GM21381 (cell line): ENCODE results near the gene VEGFC.

Source experiments
- ATAC-seq: cut with Tn5 transposase; IDR thresholded peaks from one replicate; pipeline ENCODE4 v1.9.1; 2021; ENCODE audit warnings: mild to moderate bottlenecking, moderate library complexity; ENCODE audit not compliant: unreplicated experiment

VEGFC gene, protein sequence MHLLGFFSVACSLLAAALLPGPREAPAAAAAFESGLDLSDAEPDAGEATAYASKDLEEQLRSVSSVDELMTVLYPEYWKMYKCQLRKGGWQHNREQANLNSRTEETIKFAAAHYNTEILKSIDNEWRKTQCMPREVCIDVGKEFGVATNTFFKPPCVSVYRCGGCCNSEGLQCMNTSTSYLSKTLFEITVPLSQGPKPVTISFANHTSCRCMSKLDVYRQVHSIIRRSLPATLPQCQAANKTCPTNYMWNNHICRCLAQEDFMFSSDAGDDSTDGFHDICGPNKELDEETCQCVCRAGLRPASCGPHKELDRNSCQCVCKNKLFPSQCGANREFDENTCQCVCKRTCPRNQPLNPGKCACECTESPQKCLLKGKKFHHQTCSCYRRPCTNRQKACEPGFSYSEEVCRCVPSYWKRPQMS

DNA sequence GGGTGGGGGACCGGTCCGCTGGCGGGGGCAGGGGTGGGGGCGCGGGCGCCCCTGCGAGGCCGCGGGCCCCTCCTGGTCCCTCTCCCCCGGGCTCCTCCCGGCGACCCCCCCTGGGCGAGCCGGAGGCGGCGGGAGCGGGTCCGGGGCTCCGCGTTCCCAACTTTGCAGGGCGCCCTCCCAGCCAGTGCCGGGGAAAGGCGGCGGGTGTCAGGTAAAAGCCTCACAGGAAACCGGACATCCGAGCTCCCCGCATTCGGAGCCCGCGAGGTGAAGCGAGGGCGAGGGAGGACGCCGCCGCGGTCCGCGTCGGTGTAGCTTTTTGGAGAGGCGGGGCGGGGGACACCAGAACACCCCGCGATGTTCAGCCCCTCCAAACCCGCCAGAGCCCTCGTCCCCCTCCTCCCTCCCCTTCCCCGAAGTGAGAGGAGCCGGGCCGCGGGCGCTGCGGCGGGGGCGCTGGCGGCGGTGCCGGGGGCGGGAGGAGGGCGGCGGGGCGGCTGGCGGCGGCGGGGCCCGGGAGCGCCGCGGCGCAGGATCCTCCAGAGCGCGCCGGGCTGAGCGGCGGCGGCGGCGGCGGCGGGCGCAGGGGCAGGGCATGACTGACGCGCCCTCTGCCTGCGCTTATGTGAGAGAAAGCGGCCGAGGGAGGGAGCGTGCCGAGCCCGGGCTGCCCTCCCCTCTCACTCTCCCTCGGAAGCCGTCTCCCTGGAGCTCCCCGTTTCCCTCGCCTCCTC lies at the start of gene VEGFC:
TSS of gene VEGFC (minus strand) at position 597 of the 734 bp plus-strand sequence. CDS start 611 bp downstream, outside the sequence.
- ATAC-seq: peak; percentile 79

DNA sequence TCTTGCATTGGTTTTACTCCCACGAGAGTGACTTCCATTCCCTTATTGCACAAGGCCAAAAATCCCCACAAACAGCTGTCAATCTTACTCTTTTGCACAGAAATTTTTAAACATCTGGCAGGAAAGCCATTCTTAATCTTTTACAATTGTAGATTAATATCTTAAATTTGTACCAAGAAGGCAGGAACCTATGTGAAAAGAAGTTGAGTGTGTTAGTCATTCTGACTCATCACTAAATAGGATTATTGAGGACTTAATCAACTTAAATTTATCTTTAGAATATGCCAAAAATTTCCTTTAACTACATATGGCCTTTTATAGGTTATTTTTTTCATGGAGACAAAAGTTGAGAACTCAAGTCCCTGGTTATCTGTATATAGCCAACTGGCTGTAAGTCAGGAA lies 49.0 kb upstream of the VEGFC start:
- ATAC-seq: no peak

DNA sequence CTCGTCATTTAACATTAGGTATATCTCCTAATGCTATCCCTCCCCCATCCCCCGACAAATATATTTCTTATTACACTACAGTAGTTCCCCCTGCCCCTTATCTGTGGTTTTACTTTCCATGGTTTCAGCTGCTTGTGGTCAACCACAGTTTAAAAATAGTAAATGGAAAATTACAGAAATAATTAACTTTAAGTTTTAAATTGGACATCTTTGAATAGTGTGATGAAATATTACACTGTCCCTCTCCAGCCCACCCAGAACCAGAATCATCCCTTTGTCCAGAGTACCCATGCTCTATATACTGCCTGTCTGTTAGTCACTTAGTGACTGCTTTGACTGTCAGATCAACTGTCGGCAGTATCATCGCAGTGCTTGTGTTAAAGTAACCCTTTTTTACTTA lies 47.4 kb upstream of the VEGFC start:
- no peak for ATAC-seq

DNA sequence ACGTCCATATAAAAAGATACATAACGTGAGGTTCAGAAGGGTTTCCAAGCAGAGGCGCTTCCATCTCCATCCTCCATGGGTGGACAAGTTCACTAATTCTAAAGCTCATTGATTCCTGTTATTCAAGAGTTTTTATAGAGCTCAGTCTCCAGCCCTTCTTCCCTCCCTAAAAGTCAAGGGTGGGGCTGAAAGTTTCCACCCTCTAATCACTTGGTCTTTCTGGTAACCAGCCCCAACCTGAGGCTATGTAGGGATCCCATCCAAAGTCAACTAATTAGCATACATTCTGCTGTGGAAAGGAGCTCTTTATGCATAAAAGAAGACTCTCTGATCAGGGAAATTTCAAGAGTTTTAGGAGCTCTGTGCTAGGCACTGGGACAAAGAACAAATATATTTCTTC lies 46.9 kb upstream of the VEGFC start:
- no peak for ATAC-seq

DNA sequence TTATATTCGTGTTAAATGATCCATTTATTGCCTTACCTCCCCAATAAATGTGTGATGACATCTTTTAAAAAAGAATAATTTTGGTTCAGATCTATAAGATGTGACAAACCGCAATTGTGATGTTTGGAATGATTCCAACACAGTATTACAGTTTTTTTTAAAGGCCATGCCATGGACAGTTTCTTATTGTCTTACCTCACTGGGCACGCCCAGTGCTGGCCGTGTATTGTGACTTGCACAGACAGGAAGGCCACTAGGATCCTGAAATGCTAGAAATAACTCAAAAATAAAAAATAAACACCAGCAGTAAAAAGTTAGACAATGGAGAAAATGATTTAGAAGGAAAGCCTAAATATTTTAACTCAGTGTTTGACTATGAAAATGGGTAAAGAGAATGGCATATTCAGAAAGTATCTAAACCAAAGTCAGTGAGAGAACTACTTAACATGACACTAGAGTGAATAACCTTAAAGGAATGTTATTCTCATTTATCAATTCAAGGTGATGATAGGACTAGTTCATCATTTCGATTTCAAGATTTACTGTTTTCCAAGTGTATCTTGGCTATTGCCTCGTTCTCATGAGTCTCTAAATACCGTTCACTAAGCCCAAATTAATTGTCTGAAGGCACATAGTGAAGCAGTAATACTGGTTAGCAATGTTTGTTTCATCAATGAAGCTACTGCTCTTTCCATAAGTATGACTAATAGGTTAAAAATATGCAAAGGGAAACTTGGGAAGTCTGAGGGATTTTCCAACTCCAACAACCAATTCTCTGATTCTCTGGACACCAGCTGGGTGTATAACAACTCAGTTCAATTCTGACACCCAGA lies 46.1 kb upstream of the VEGFC start:
- no peak for ATAC-seq

DNA sequence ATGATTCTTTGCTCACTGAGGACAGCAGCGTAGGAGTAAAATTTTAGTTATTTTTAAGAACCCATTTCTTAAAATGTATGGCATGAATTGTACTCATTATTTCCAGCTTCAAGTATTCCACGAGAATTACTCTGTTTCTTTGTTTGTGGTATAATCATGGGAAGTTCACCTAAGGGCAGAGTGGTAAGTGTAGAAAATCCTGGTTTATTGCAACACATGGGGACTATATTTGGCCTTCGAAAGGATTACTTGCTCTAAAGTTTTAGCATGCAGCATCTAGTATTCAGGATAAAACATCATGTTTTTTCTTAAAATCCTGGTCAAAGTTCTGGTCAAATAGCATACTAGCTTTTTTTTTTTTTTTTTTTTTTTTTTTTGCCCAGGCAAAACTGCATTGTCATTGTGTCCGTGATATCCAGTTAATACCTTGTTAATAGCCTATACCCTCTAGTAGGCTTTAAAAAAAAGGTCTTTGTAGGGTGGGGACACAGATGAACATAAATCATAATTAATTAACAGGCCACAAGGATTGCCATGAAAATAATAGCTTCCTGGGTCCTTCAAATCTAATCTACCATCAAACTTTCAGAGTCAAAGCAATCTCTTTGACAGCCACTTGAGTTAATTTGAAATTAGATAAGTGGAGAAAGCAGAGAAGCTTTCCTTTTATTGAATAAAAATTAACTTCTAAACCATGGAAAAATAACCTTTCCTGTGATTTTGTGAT lies 44.6 kb upstream of the VEGFC start:
- ATAC-seq: no peak

DNA sequence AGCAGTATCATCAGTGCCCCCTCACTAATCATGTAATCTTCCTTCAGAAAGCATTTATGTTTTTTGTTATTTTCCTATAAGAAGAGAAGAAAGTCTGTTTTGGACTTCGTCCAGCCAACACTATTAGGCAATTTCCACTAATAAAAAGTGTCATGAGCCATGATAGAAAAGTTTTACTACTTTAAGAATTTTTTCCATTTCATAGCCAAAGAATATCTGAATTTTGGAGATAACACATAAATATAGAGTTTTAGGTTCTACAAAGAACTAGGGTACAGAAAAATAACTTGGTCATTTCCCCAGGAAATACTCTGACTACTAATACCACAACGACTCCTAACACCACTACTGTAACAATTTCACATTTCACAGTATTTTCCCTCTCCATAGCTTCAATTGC lies 41.8 kb upstream of the VEGFC start:
- ATAC-seq: no peak

DNA sequence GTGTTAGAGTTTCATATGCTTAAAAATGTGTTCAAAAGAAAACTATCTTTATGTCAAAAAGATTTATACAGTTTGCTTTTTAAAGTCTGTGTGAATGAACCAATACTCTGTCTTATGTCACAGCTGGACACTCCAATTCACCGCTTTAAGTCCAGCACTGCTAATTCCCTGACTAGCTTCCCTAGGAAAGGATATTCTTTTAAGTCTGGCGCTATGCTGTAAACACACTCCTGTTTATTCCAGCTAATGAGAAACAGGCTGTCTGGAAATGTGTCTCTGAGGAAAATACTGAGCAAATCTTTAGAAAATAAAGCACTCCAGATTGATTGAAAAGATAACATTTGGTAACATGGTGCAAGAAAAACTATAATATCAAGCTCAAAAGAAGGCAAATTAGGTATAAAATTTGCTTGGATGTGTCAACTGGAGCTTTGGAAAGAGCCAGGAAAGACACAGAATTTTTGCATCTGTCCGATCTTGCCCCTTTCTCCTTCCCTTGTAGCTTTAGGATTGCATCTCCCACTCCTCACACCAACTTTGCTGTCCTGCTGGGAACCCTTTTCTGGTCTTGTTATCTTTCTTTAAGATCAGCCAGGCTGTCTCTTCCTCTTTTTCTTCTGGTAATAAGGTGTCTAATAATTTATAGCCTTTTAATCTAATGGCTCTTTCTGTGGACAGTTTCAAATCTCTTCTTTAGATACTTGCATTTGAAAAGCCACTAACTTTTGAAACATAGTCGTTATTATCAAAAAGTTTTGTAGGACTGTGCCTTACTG lies 40.9 kb upstream of the VEGFC start:
- ATAC-seq: no peak

DNA sequence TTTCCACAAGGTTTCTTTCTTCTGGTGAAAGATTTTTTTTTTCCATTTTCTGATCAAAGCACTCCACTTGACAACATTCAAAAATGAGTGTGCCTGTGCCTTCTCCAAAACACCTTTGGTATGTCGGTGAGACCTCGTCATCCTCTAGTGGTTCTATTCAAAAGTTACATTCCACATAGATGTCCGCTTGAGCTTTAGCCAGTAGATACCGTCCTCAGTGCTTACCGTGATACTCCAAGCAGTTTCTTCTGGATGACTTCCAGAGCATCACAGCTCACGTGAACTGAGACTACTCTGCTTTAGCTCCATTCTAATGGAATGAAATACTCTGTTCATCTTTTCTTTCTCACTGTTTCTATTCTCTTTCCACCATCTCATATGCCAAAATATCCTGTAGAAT lies 38.2 kb upstream of the VEGFC start:
- ATAC-seq: no peak

DNA sequence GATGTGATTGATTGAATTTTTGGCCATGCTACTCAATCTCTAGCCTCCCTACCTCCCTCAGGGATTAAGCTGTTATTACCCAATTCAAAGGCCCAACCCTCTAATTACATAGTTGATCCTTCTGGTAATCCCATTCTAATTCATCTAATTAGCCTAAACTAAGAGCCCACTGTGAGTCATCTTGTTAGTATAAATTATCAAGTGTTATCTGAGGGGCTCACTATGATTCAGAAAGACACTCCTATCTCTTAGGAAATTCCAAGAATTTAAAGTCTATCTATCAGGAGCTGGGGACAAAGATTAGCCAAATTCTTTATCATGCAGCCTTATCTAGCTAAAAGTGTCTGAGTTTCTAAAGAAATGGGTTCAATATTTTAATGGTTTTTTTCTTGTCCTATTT lies 32.9 kb upstream of the VEGFC start:
- no peak for ATAC-seq

DNA sequence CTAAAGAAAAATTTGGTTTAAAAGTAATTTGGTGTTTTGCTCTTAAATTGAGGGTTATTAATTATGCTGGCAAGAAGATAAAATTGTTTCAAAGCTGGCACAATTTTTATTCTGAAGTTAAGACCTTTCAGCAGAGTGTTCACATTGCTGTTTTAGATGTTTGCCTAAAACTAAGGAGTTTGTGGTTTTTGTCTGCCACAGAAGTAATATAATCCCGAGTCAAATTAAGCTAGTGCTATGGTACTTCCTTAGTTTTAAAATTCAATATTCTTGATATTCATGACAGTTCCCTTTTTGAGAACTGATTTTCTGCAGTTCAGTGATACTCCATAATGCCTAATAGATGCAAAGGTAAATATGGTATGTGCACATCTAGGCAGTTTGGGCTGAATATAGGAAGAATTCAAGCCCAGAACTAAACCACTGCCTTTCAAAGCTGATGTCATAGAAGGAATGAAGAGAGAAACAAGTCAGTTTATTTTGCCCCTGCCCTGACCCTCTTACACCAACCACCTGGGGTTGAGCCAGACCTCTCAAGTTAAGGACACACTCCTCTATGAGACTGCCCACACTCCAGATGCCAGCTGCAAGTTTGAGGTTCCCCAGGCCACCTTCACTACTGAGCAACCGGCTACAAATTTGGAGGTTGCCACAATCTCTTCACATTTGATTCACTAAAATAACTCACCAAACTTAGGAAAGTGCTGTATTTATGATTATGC lies 32.1 kb upstream of the VEGFC start:
- ATAC-seq: no peak

DNA sequence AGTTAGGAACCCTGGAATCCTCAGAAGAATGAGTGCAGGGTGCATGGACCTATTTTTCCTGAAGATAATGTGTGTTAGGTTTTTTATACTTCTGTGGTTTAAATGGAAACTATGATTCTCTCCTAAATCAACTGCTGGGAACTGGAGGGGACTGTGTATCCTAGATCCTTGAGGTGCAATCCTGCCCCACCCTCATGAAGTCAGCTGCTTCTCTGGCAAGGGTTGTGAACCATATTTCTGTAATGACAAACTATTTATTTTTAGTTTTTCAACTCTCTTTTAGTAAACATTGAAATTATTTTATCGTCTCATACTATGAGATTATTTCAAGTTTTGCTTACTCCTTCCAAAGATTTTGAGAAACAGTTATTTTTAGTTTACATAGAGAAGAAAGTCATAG lies 25.8 kb upstream of the VEGFC start:
- no peak for ATAC-seq

DNA sequence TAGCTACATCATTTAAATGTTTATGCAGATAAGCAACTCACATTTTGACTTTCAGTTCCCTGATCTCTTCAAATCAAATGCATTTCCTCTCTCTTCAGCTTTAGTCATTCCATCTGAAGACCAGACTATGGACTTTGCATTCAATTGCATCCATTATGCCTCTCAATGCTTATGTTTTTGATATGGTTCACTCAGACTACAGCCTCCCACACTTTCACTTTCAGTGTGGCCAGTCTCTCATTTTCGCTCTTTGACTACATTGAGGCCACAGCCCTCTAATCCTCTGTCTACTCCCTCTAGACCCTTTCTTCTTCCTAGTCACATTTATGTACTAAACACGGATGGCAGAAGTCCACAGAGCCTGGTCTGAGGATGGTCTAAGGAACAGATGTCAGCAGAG lies 24.5 kb upstream of the VEGFC start:
- peak; percentile 73 for ATAC-seq

DNA sequence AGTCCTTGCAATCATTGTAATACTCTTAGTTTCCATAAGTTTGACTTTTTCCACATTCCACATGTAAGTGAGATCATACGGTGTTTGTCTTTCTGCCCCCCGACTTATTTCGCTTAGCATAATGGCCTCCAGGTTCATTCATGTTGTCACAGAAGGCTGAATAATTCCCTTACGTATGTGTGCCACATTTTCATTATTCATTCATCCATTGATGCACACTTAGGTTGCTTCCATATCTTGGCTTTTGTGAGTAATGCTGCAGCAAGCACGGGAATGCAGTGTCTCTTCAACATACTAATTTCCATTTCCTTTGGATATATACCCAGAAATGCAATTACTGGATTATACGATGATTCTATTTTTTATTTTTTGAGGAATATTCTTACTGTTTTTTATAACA lies 22.0 kb upstream of the VEGFC start:
- ATAC-seq: no peak

DNA sequence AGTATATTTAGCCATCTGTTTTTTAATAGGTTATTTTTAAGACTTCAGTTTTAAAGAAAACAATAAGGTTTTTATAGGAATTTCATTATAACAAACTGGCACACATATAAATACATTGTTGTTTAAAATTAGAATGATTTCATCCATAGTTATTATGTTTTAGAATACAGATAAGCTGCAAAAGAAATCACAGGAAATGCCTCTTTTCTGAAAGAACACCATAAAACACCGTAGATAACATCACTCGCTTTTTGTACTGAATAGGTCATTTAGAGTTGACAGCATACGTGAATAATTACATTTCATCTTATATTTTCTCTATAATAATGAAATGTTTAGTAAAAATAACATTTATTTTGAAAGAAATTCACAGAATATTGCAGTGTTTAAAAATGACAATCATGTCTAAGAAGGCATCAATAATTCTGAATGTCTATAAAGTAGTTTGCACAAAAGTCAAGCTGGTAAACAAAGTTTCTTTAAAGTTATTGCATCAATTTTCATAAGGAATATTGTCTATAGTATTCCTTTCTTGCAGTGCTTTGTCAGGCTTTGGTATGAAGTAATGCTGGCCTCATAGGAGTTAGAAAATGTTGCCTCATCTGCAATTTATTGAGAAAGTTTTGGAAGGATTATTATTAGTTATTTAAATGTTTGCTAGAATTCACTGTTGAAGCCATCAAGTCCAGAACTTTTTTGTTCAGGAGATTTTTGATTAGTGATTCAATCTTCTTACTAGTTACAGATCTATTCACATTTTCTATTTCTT lies 17.9 kb upstream of the VEGFC start:
- ATAC-seq: no peak

DNA sequence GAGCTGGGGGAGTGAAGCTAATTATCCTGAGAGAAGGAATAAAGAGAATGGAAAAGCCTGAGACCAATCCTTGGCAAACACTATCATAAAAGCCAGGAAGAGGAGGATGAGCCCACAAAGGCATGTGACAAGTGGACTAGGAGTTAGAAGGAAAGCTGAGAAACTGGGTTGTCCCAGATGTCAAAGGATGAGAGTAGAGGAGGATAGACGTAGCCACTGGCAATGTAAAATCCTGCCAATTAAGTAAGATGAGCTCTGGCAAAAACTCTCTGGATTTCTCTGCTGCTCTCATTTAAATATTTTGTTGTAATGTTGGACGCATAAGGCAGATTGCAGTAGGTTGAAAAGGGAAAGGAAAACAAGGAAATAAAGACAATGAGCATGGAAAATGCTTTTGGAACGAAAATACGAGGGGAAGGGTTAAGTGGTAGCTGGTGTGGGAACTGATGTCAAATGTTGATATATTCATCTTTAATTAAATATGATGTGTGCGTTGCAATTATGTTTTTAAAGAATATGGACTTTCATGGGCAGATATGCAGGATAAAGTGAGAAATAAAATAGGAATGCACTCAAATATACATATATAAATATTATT lies 14.2 kb upstream of the VEGFC start:
- no peak for ATAC-seq

DNA sequence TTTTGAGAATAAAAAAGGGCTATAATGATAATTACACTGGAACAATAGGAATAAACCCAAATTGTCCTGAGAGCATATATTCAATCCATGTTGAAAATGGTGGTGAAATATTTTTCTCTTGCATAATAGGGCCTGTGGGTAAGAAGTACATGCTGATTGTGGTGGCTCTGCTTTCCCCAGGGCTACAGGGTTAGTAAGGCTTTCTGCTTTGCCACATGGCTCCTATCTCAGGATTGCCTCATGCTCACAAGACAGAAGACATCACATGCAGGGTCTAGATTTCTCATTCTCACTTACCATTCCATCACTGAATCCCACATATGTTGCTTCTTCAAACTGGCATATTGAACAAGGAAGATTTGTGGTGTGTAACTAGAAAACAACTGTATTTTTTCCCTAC lies 12.4 kb upstream of the VEGFC start:
- ATAC-seq: no peak

DNA sequence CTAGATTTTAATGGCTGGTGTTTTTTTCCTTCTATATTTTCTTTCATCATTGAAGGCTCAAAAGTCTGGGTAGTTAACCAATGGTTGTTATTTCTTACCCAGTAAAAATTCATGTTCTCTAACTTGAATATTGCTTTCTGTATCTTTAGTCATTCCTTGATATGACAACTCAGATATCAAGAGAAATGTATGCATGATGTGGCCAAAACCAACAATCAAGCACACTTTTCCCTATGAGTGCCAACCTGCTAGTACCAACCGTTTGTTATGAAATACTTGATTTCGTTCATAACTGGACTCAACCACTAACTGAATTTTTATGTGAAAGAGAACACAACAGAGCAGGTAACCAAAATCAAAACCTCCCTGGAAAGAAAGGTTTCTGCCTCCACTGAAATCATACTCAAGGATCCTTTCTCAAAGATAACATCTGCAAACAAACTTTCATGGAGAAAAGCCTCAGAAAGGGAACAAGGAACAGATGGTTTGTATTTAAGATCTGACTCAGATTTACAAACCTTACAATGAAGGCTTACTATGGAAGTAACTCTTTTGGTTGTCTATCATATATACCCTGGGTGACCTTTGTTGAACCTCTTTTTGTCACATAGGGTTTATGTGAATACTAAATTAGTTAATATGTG lies 8.3 kb upstream of the VEGFC start:
- no peak for ATAC-seq
